ENCODE measurements around the gene EFR3B.

The EFR3B gene

GRCh38 chr2:25177211-25177611 lies 135.3 kb downstream of the EFR3B start:
- DNase-seq (ENCODE audit: low read depth in 2 of 2): no peak

GRCh38 chr2:25178976-25179375 lies 137.1 kb downstream of the EFR3B start:
- no peak for DNase-seq (ENCODE audit: low read depth in 2 of 2)

- DNase-seq (ENCODE audit: low read depth in 2 of 2): no peak
Measured at GRCh38 chr2:25184254-25184653, 142.4 kb downstream of the EFR3B start.

DNA sequence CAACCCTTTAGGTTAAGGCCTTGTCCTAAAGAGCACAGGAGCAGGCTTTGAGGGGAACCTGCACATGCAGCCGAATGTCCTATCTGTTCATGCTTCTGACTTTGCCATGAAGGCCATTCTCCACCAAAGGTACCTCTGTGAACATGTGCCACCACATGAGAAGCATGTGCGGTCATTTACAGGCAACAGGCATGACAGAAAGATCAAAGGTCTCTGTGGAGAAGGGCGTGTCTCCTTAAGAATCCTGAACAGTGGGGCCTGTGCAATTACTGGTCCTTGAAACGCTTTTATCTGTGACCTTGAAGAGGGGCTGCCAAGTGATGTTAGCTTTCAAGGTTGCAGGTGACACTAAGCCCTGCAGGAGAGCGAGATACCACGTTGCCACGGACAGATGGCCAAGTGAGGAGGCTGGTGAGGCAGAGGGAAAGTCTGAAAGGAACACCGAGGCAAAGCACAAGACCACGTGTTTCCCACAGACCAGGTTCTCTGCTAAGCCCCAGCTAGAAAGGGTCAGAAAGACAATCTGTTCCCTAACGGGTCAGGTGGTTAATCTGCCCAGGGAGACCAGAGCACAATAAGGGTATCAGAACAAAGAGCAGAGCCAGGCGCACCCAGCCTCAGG lies 146.0 kb downstream of the EFR3B start:
- DNase-seq (ENCODE audit: low read depth in 2 of 2): no peak

GRCh38 chr2:25188405-25188804 lies 146.5 kb downstream of the EFR3B start:
- no peak for DNase-seq (ENCODE audit: low read depth in 2 of 2)

DNA sequence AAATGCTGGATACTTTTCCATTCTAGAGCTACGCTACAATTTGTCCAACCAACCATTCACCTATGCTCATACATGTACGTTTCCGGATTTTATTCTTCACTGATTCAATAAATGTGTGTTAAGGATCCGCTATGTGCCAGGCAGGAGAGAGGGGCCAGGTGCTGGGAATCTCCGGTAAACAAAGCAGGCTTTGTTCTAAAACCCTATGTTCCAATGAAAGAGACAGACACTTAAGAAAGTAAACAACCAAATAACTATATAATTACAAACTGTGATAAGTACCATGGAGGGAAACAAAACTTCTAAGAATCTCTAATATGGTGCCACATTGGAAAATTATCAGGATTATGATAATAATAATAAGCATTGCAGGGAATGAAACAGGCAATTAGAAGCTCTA lies 148.7 kb downstream of the EFR3B start:
- no peak for DNase-seq (ENCODE audit: low read depth in 2 of 2)

DNA sequence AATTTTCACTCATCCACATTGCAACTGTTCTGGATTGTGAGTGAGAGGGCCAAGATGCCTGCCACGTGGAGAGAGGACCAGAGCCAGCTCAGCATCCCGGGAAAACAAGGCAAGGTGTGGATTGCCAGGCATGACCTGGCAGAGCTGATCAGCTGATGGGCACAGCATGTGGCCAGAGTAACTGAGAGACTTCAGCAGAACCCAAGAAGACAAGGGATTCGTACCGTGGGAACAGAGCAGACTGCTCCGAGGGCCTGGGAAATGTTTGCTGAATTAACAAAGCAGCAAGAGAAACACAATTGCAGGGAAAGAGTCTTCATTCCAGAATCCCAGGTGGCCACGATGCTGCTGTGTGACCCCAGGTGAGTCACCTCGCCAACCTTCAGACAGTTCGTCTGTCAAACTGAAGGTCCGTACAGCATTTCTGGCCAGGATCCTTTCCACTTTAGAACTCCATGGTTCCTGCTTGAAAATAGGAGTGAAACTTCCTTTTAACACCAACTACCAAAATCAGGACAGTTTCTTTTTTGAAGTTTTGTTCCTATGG lies 152.8 kb downstream of the EFR3B start:
- DNase-seq (ENCODE audit: low read depth in 2 of 2): no peak

DNA sequence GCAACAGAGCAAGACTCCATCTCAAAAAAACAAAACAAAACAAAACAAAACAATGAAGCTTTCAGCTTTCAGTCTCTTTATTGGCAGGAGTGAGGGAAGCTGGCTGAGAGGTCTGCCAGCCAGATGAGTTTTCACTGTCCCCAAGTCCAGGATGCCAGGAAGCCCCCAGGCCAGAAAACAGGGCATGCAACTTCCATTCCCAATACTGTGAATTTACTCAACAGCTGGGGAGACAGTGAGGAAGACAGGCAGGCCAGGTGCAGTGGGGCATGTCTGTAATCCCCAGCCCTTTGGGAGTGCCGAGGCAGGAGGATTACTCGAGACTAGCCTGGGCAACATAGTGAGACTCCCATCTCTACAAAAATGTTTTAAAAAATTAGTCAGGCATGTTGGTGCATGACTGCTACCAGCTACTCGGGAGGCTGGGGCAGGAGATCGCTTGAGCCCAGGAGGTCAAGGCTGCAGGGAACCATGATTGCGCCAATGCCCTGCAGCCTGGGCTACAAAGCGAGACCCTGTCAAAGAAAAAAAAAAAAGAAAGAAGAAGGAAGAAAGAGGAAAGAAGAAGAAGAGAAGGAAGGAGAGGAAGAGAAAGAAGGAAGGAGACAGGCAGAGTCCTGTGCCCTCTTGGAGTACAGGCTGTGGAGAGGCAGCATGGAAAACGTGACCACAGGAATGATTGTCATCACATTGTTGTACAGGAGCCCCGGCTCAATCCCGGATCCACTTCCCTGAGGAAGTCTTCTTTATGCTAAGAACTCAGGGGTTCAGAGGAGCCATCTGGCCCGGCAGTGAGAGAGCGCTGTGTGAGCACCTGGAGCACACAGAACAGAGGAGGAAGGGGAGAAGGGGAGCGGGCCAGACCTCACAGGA lies 155.7 kb downstream of the EFR3B start:
- no peak for DNase-seq (ENCODE audit: low read depth in 2 of 2)

- no peak for DNase-seq (ENCODE audit: low read depth in 2 of 2)
Measured at GRCh38 chr2:25198209-25198525, 156.3 kb downstream of the EFR3B start.

DNA sequence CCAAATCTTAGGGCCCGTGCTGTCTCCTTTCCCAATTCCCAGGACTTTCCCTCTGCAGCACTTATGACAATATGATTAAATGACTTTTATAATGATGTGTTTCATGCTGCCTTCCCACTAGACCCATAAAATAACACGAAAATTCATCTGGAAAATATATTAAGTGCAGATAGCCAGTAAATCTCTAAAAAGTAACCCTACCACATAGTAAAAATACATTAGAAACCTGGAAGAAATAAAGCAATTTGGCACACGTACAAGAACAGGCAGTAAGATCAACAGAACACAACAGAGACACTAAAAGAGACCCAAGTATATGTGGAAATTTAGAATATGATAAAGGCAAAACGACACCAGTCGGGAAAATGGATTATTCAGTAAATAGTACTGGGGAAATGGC lies 156.7 kb downstream of the EFR3B start:
- no peak for DNase-seq (ENCODE audit: low read depth in 2 of 2)

DNA sequence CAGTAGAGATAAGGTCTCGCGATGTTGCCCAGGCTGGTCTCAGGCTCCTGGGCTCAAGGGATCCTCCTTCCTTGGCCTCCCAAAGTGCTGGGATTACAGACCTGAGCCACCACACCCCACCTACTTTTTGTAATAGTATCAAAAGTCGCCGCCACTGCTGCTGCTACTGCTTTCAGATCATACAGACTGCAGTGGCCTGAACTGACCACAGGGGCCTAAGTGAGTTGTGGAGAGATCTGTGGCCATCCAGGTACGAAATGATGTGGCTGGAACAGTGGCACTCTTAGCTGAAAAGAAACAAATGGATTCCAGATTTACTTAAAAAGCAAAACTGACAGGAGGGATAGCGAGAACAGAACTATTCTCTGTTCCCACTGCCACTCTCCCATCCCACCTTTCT lies 159.4 kb downstream of the EFR3B start:
- DNase-seq (ENCODE audit: low read depth in 2 of 2): no peak

DNA sequence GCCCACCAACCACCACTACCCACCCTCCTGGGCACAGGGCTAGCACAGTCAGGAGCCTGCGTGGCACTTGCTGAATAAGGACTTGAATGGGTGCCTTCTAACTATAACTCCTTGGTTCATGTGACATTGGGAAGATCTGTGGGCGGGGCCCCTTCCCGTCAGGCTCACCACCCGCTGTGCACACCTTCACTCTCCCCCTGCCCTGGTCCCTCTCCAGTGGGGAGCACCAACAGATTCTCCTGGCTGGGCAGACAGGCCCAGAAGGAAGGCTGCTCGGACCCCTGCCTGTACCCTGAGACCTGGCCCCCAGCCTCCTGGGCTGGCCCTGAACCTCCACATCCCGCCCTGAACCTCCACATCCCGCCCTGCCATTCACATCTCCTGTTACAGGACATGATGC lies 159.9 kb downstream of the EFR3B start:
- no peak for DNase-seq (ENCODE audit: low read depth in 2 of 2)

DNA sequence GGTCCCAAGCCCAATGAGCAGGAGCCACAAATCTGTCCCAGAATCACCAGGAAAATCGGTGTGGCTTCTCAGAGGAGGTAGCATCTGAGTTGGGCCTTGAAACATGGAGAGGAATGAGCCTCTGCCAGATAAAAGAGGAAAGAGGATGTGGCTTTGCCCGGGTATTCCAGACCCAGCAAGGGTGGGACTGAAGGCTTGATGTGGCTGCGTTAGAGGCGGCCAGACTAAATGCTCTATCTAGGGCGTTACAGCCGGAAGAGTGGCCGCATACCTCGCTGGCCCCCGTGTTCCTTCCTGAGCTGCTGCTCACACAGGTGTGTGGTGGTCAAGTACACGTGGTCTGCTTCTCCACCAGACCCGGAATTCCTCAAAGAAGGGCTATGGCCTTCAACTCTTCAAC lies 160.4 kb downstream of the EFR3B start:
- no peak for DNase-seq (ENCODE audit: low read depth in 2 of 2)

- DNase-seq (ENCODE audit: low read depth in 2 of 2): no peak
Measured at GRCh38 chr2:25204190-25204838, 162.4 kb downstream of the EFR3B start.

DNA sequence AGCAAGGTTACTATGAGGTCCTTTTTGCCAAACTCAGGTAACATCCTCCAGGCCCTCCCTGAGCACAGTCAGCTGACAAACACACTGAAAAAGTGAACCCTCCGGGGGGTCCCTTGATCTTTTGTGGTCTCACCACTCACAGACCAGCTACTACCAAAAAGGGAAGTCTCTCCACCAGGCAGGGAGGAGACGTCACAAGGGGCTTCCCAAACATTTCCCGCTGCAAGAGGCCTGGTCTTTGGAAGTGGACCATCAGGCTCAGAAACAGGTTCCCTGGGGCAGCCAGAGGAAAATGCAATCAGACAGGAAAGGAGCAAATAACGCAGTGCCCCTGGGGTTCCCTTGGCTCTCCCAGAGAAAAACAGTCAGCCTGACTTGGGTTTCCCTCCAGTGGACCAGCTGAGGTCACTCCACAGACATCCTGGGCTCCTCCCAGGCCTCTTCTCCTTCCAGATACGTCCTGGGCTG lies 165.2 kb downstream of the EFR3B start:
- no peak for DNase-seq (ENCODE audit: low read depth in 2 of 2)
